SK-N-SH treated with all-trans-retinoic acid at 6 μM for 48 hours (cell line): ENCODE data around the gene PROK2.

Experiments used
- ATAC-seq: fragments of 200-7000 bp; cut with Tn5 transposase; 3 replicates; pipeline ENCODE4 v1.9.1; 2020; ENCODE audit warnings: mild to moderate bottlenecking, moderate library complexity
- ARNTL ChIP-seq: fragments of 450-650 bp; formaldehyde crosslinking; IDR thresholded peaks from 2 replicates; pipeline ENCODE4 v1.5.0; 2020; ENCODE audit warnings: low read depth, mild to moderate bottlenecking, moderate library complexity, borderline replicate concordance
- BACH2 ChIP-seq: fragments of 250-450 bp; sonication (Bioruptor Pico); IDR thresholded peaks from 2 replicates; pipeline ENCODE4 v1.9.0; 2021; ENCODE audit warnings: mild to moderate bottlenecking, borderline replicate concordance
- CREB5 ChIP-seq: fragments of 250-450 bp; sonication (Bioruptor Pico); IDR thresholded peaks from 2 replicates; pipeline ENCODE4 v1.5.1; 2020; ENCODE audit warnings: low read depth, mild to moderate bottlenecking, moderate library complexity
- CSDC2 ChIP-seq: fragments of 250-450 bp; sonication (Bioruptor Pico); IDR thresholded peaks from 2 replicates; pipeline ENCODE4 v1.5.0; 2020; ENCODE audit warnings: mild to moderate bottlenecking, moderate library complexity
- CSRNP3 ChIP-seq: fragments of 250-450 bp; sonication (Bioruptor Pico); IDR thresholded peaks from 2 replicates; pipeline ENCODE4 v1.5.1; 2021; ENCODE audit warnings: mild to moderate bottlenecking, moderate library complexity
- ESRRG ChIP-seq: fragments of 250-450 bp; sonication (Bioruptor Pico); IDR thresholded peaks from 2 replicates; pipeline ENCODE4 v1.6.1; 2021; ENCODE audit warnings: mild to moderate bottlenecking
- GLIS3 ChIP-seq: fragments of 250-450 bp; sonication (Bioruptor Pico); IDR thresholded peaks from 2 replicates; pipeline ENCODE4 v1.5.0; 2020; ENCODE audit warnings: mild to moderate bottlenecking, moderate library complexity
- ISL1 ChIP-seq: fragments of 250-450 bp; sonication (Bioruptor Pico); IDR thresholded peaks from 2 replicates; pipeline ENCODE4 v2.1.2; 2022; ENCODE audit warnings: mild to moderate bottlenecking, moderate library complexity
- OSR1 ChIP-seq: fragments of 250-450 bp; sonication (Bioruptor Pico); IDR thresholded peaks from 2 replicates; pipeline ENCODE4 v1.8.0; 2022; ENCODE audit warnings: moderate library complexity, mild to moderate bottlenecking, inconsistent platforms
- PATZ1 ChIP-seq: fragments of 250-450 bp; sonication (Bioruptor Pico); IDR thresholded peaks from 2 replicates; pipeline ENCODE4 v1.8.0; 2020; ENCODE audit warnings: mild to moderate bottlenecking, moderate library complexity, borderline replicate concordance
- POU6F1 ChIP-seq: fragments of 250-450 bp; sonication (Bioruptor Pico); IDR thresholded peaks from 2 replicates; pipeline ENCODE4 v1.8.0; 2021; ENCODE audit warnings: low read depth, mild to moderate bottlenecking, moderate library complexity, borderline replicate concordance
- PPARA ChIP-seq: fragments of 250-450 bp; sonication (Bioruptor Pico); IDR thresholded peaks from 2 replicates; pipeline ENCODE4 v1.5.0; 2020; ENCODE audit warnings: mild to moderate bottlenecking, borderline replicate concordance
- RARB ChIP-seq: fragments of 250-450 bp; sonication (Bioruptor Pico); IDR thresholded peaks from 2 replicates; pipeline ENCODE4 v1.8.0; 2021; ENCODE audit warnings: mild to moderate bottlenecking, moderate library complexity
- SNAI2 ChIP-seq: fragments of 250-450 bp; sonication (Bioruptor Pico); IDR thresholded peaks from 2 replicates; pipeline ENCODE4 v1.5.0; 2020; ENCODE audit warnings: mild to moderate bottlenecking, moderate library complexity
- TCF4 ChIP-seq: fragments of 250-450 bp; sonication (Bioruptor Pico); IDR thresholded peaks from 2 replicates; pipeline ENCODE4 v1.8.0; 2021; ENCODE audit warnings: mild to moderate bottlenecking, moderate library complexity, borderline replicate concordance
- TOX ChIP-seq: fragments of 250-450 bp; sonication (Bioruptor Pico); IDR thresholded peaks from 2 replicates; pipeline ENCODE4 v1.8.0; 2021; ENCODE audit warnings: mild to moderate bottlenecking, moderate library complexity, borderline replicate concordance
- ZC3H10 ChIP-seq: fragments of 250-450 bp; sonication (Bioruptor Pico); IDR thresholded peaks from 2 replicates; pipeline ENCODE4 v1.5.1; 2021; ENCODE audit warnings: mild to moderate bottlenecking, moderate library complexity
- ZFP30 ChIP-seq: fragments of 450-650 bp; formaldehyde crosslinking; IDR thresholded peaks from 2 replicates; pipeline ENCODE4 v1.5.0; 2022; ENCODE audit warnings: mild to moderate bottlenecking, moderate library complexity
- ZNF565 ChIP-seq: fragments of 450-650 bp; formaldehyde crosslinking; conservative IDR thresholded peaks from 2 replicates; pipeline ENCODE4 v1.5.0; 2020; ENCODE audit warnings: low read depth, mild to moderate bottlenecking, moderate library complexity
- ZNF70 ChIP-seq: fragments of 450-650 bp; formaldehyde crosslinking; IDR thresholded peaks from 2 replicates; pipeline ENCODE4 v1.5.0; 2020; ENCODE audit warnings: mild to moderate bottlenecking, moderate library complexity
- ZNF8 ChIP-seq: fragments of 450-650 bp; formaldehyde crosslinking; IDR thresholded peaks from 2 replicates; pipeline ENCODE4 v1.5.0; 2020; ENCODE audit warnings: mild to moderate bottlenecking, moderate library complexity

The PROK2 gene

GRCh38 chr3:71821116-71821515 lies 36.2 kb upstream of the PROK2 start:
- TF ChIP-seq CREB5: no peak
- TF ChIP-seq SNAI2: no peak
- no peak for TF ChIP-seq ZFP30
- TF ChIP-seq ESRRG (CRISPR knock-in tag): no peak
- TF ChIP-seq PPARA (CRISPR knock-in tag): no peak
- TF ChIP-seq ZNF8 (CRISPR knock-in tag): no peak
- no peak for TF ChIP-seq TOX (CRISPR knock-in tag)
- TF ChIP-seq BACH2: no peak
- no peak for TF ChIP-seq POU6F1 (CRISPR knock-in tag)
- TF ChIP-seq GLIS3 (CRISPR knock-in tag): no peak
- no peak for TF ChIP-seq ARNTL (CRISPR knock-in tag)
- TF ChIP-seq TCF4 (CRISPR knock-in tag): no peak
- TF ChIP-seq ZNF70 (CRISPR knock-in tag): no peak
- no peak for TF ChIP-seq RARB (CRISPR knock-in tag)
- no peak for TF ChIP-seq ZNF565 (CRISPR knock-in tag)
- TF ChIP-seq PATZ1 (CRISPR knock-in tag): no peak
- no peak for ATAC-seq

- ATAC-seq: no peak
- no peak for TF ChIP-seq PATZ1 (CRISPR knock-in tag)
- TF ChIP-seq BACH2: no peak
- TF ChIP-seq ZNF565 (CRISPR knock-in tag): no peak
- no peak for TF ChIP-seq ZNF70 (CRISPR knock-in tag)
- no peak for TF ChIP-seq ISL1
- no peak for TF ChIP-seq SNAI2
- TF ChIP-seq GLIS3 (CRISPR knock-in tag): no peak
Observed at GRCh38 chr3:71817262-71817661, 32.3 kb upstream of the PROK2 start.

GRCh38 chr3:71816767-71817156 lies 31.8 kb upstream of the PROK2 start:
- TF ChIP-seq CSDC2 (no peak), POU6F1 (CRISPR knock-in tag) (no peak)
- no peak for ATAC-seq

- TF ChIP-seq ZC3H10 (CRISPR knock-in tag) (no peak), CSRNP3 (CRISPR knock-in tag) (no peak), CREB5 (no peak), OSR1 (CRISPR knock-in tag) (no peak), TOX (CRISPR knock-in tag) (no peak), ZNF70 (CRISPR knock-in tag) (no peak), ZNF565 (CRISPR knock-in tag) (no peak)
- no peak for ATAC-seq
Observed at GRCh38 chr3:71815340-71816067, 30.6 kb upstream of the PROK2 start.
